Neural cell (in vitro differentiated cells): Measurements from ENCODE around the gene VOPP1.

Source experiments
- POLR2AphosphoS5 ChIP-seq: IDR thresholded peaks from 2 replicates; pipeline ENCODE4 v1.6.1; 2012
- SMC3 ChIP-seq: fragments of 450-650 bp; conservative IDR thresholded peaks from 2 replicates; pipeline ENCODE4 v1.6.1; 2014; ENCODE audit warnings: antibody characterized with exemption, mild to moderate bottlenecking, moderate library complexity; ENCODE audit not compliant: poor library complexity
- TF ChIP-seq, protein P1 (sequence below): fragments of 450-650 bp; IDR thresholded peaks from 2 replicates; pipeline ENCODE4 v1.5.1; 2014; ENCODE audit warnings: antibody characterized with exemption, mild to moderate bottlenecking, moderate library complexity; ENCODE audit not compliant: poor library complexity, severe bottlenecking

DNA sequence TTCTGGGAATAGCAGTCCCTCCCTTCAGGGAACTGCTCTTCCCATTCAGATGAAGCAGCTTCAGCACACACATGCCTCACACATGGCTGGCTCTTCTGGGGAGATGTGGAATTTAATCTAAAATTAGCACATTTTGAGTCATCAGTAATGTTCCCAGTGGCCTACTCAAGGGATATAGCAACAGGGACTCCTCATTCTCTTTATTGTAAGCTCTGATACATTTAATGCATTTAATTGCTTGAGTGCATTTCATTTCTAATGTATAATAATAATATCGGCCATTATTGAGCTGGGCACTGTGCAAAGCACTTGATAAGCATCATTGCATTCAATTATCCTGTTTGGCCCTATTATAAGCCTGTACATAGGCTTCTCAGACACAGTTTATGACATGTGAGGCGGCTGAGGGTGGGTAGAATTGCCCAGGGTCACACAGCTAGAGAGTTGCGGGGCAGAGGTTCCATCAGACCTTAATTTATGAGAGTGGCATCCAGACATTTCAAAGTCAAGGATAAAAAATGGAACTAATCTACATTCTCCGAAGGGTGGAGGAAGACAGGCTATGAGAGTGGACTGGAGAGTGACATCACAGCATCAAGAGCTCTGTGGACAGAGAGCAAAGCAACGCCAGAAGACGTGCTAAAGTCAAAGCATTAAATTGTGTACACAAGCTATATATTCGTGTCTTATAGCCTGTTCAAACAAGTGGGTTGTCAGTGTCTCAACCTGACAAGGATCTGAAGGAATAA is 130.4 kb downstream of the VOPP1 start:
- TF ChIP-seq, protein P1, sequence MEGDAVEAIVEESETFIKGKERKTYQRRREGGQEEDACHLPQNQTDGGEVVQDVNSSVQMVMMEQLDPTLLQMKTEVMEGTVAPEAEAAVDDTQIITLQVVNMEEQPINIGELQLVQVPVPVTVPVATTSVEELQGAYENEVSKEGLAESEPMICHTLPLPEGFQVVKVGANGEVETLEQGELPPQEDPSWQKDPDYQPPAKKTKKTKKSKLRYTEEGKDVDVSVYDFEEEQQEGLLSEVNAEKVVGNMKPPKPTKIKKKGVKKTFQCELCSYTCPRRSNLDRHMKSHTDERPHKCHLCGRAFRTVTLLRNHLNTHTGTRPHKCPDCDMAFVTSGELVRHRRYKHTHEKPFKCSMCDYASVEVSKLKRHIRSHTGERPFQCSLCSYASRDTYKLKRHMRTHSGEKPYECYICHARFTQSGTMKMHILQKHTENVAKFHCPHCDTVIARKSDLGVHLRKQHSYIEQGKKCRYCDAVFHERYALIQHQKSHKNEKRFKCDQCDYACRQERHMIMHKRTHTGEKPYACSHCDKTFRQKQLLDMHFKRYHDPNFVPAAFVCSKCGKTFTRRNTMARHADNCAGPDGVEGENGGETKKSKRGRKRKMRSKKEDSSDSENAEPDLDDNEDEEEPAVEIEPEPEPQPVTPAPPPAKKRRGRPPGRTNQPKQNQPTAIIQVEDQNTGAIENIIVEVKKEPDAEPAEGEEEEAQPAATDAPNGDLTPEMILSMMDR, result no peak
- no peak for TF ChIP-seq POLR2AphosphoS5
- no peak for TF ChIP-seq SMC3
